GM18519 (cell line): ENCODE results near the gene ARRDC4.

ENCODE experiments used
- ATAC-seq: cut with Tn5 transposase; IDR thresholded peaks from one replicate; pipeline ENCODE4 v1.9.1; 2021; ENCODE audit warnings: mild to moderate bottlenecking, moderate library complexity; ENCODE audit not compliant: unreplicated experiment, low FRiP score

ARRDC4 gene

GRCh38 chr15:97995192-97995591, 34.7 kb downstream of the ARRDC4 start:
- no peak for ATAC-seq

GRCh38 chr15:97995881-97996603, 35.5 kb downstream of the ARRDC4 start:
- ATAC-seq = no peak

- ATAC-seq = no peak
These were observed 38.0 kb downstream of the ARRDC4 start for GRCh38 chr15:97998307-97999071.

GRCh38 chr15:98000249-98001203, 40.0 kb downstream of the ARRDC4 start:
- ATAC-seq = no peak

GRCh38 chr15:98001663-98002194, 41.2 kb downstream of the ARRDC4 start:
- ATAC-seq = no peak

- ATAC-seq = no peak
These were observed 41.9 kb downstream of the ARRDC4 start for GRCh38 chr15:98002419-98002818.

GRCh38 chr15:98002866-98003265, 42.4 kb downstream of the ARRDC4 start:
- ATAC-seq = no peak

- ATAC-seq = no peak
These were observed 43.0 kb downstream of the ARRDC4 start for GRCh38 chr15:98003518-98003917.

- no peak for ATAC-seq
These were observed 43.5 kb downstream of the ARRDC4 start for GRCh38 chr15:98003996-98004395.

GRCh38 chr15:98005659-98006058, 45.2 kb downstream of the ARRDC4 start:
- ATAC-seq = no peak

- ATAC-seq = no peak
These were observed 48.7 kb downstream of the ARRDC4 start for GRCh38 chr15:98009169-98009568.

GRCh38 chr15:98009971-98010370, 49.5 kb downstream of the ARRDC4 start:
- ATAC-seq = no peak

- no peak for ATAC-seq
These were observed 51.9 kb downstream of the ARRDC4 start for GRCh38 chr15:98012354-98012753.

- no peak for ATAC-seq
These were observed 53.1 kb downstream of the ARRDC4 start for GRCh38 chr15:98013631-98014030.

GRCh38 chr15:98017150-98017964, 56.9 kb downstream of the ARRDC4 start:
- ATAC-seq = no peak

GRCh38 chr15:98018761-98019351, 58.4 kb downstream of the ARRDC4 start:
- ATAC-seq = no peak
